GM18907 (cell line): ENCODE data around the gene SCARF2.
"Not testable (repeated sequence)": the region's sequence is repeated elsewhere in the genome, so short reads cannot be mapped to it uniquely, and the experiment has no call there.

Experiments used
- ATAC-seq: cut with Tn5 transposase; IDR thresholded peaks from one replicate; pipeline ENCODE4 v1.9.1; 2021; ENCODE audit warnings: mild to moderate bottlenecking, moderate library complexity; ENCODE audit not compliant: unreplicated experiment

SCARF2 gene

DNA sequence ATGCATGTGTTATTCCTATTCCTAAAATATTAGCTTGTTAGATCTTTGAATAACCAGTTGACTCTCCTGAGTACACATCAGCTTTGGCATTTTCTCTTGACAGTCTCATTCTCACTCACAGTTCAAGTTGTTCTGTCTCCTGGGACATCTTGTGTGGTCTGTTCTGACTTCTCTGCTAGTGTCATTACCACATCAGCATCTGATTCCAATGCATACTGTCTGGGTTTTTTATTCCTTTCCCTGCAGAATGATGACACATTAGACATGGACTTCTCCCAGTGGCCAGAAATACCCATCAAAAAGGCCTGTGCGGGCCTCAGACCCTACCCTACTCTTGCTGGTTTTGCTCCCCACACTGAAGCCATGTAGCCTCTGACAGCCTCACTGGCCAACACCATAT lies 41.0 kb downstream of the SCARF2 start:
- no peak for ATAC-seq

DNA sequence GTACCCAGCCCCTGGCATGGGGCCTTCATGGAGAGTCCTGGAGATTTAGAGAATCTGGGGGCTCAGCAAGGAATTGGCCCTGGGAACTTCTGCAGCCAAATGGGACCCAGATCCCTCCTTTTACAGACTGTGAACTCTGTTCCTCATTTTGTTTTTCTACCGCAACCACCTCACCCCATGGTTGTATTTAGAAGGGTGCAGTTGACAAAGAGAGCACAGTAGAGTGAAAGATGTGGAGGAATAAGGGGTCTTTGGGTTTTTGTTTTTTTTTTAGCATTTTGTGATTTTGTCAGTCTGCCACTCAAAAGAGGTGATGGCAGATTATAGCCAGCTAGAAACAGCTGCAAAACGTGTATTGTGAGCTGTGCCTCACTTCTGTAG lies 41.7 kb downstream of the SCARF2 start:
- no peak for ATAC-seq

DNA sequence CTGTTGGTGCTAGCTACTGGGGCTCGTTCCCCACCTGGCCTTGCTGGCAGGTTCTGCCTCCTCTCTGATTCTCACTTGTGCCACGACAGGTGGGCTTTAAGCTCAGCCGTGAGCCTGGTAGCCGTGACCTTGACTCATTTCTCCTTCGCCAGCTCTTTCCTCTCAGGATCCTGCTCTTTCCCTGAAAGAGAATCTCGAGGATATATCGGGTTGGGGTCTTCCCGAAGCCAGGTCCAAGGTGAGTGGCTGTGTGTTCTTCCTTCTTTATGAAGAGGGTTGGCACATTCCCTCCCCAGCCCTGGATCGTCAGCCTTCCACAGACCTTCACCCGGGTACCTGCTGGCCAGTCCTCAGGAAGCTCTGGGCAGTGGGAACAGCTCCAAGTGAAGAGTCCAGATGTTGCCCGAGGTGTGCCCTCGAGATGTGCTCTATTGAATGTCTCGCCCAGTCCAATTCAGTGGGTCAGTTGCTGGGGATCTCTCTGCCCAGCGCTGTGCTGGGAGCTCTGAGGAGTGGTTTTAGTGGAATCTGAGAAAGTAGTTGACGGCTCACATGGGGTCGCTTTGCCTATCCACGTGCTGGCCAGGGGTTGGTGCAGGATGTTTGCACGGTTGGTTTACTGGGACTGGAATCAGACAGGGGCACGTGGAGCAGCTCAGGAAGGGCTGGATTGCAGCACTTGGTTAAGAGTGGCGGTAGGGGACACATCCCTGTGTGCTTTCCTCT lies 42.3 kb downstream of the SCARF2 start:
- ATAC-seq, result no peak

DNA sequence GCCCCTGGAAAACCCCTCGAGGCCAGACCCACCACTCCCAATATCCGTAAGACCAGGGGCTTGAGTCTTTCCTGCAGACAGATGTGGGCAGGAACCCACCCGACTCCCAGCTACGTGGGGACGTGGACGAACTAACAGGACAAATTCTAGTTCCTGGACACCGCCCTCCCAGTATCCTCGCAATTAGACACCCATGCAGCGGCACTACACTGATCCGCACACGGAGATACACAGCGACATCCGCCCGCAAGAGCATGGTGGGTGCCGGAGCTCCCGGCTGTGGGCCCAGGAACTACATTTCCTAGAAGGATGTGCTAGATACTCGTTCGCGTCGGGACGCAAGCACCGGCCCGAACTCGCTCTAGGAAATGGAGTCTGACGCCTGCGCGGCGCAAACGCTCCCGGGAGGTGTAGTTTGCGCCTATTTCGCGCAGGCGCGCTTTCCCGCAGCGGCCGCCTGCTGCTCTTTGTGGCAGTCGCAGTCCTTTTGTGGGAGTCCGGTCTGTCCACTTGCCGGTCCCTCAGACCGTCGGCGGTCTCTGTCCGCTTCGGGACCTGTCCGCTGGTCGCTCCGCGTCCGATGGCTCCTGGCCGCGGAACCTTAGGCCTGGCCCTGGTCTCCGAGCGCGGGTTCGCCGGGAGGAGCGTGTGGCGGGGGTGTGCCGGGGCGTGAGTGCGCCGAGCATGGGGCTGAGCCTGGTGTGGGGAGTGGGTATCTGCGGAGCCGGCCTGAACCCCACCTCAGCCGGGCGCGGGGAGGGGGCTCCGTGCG lies 43.7 kb downstream of the SCARF2 start, which contains the start of gene ZNF74:
TSS of gene ZNF74 (plus strand) at position 447 of the 772 bp plus-strand sequence. CDS start 478 bp downstream, outside the sequence.
- peak; percentile 80 for ATAC-seq

DNA sequence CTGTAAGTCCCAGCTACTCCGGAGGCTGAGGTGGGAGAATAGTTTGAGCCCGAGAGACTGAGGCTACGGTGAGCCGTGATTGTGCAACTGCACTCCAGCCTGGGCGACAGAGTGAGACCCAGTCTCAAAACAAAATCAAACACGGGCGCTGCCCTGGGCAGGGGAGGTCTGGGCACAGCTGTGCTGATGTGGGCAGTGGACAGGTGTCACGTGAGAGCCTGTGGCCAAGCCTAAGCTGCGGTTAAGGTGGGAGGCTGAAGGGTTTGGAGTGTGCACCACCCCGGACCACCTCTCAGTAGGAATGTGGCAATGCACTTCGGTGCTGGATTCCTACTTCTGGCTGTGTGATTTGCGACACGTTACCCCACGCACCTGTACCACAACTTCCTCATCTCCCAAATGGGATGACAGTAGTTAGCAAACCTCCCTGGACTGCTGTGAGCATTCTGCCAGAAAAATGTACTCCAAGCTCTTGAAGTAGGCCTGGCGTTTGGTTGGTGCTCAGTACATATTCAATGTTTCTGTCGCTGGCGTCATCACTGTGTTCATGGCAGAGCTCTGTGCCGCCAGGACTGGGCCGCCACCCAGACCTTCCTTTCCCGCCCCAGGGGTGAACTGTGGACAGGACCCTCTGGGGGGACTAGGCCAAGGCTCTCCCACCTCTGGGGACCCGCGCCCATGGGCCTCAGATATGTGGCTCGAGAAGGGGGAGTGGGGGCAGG lies 44.5 kb downstream of the SCARF2 start:
- ATAC-seq, result no peak

DNA sequence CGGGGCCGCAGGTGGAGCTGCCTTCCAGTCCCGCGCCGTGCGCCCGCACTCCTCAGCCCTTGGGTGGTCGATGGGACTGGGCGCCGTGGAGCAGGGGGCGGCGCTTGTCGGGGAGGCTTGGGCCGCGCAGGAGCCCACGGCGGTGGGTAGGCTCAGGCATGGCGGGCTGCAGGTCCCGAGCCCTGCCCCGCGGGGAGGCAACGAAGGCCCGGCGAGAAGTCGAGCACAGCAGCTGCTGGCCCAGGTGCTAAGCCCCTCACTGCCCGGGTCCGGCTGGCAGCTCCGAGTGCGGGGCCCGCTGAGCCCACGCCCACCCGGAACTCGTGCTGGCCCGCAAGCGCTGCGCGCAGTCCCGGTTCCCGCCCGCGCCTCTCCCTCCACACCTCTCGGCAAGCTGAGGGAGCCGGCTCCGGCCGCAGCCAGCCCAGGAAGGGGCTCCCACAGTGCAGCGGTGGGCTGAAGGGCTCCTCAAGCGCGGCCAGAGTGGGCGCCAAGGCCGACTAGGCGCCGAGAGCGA lies 45.2 kb downstream of the SCARF2 start:
- ATAC-seq, result not testable (repeated sequence)

DNA sequence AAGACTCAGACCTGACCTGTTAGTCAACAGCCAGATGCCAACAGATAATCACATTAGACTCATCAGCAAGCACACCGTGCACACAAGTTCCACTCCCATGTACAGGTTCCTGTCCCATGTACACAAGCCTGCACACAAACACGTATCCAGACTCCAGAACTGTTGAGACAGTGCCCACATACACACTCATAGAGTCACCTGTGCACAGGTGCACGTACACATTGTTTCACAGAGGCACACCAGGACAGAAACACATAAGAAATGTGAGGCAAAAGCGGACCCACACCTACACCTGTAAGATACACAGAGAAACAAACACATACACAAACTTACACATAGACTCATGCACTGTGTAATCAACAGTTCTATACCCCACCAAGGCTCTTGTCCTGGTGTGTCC lies 46.4 kb downstream of the SCARF2 start:
- ATAC-seq, result no peak

DNA sequence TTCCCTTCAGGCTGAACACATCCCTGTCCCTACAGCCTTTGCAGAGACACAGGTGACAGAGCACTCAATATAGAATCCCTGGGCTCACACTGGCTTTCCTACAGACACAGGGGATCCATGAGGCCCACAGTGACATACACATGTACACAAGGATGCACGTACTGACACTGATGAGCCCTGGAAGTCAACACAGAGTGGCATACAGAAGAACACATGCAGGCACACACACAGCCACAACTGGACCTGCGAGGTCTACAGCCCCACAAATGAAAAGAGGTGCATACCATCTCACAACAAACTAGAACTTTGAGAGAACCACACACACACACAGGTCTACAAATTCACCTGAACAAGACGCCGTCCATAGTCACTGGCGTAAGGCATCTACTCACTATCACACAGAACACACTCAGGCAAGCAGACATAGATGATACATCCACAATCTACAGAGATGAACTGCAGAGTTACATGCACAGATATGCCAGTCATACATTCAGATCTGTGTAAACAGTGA lies 47.2 kb downstream of the SCARF2 start:
- no peak for ATAC-seq

DNA sequence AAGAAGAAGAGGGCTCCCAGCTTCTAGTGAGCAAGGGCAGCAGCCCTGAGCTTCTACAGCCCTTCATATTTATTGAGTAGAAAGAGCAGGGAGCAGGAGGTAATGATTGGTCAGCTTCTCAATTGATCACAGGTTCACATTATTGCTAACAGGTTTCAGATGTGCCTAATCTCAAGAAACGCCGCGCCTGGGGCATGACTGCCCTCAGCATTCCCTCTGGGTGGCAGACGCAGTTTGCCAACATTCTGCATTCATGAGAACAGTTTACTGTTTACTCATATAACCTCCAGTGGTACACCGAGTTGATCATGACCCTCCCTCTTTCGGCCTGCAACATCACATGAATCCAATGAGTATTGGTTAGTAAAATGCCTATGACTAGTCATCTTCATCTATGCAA lies 48.3 kb downstream of the SCARF2 start:
- no peak for ATAC-seq

DNA sequence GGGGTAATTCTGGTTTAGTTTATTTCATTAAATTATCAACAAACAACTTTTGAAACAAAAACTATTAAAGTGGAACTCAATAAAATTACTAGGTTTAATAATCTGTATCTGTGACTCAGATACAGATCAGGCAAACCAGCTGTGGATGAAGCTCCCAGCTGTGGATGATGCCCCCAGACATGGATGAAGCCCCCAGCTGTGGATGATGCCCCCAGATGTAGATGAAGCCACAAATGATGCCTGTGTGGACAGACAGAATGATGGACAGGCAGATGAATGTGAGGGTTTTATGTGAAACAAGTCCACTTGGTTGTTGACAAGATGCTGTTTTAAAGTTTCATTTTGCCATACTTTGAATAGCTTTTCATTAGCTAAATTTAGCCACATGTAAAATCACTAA lies 49.4 kb downstream of the SCARF2 start:
- ATAC-seq, result no peak

DNA sequence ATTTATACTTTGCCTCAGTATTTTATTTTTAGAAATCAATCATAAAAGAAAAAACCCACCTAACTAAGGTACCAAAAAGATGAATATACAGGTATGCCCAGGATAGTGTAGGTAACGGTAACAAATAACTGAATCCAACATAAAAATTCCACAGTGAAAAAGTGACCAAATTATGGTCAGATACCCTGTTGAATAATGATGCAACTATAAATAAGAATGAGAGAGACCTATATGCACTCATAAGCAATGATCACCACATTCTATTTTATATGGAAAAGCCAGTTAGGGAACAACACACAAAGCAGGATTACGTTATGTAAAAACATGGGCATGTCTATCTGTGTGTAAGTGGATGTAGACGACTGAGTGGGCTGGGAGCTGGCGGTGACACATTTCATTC lies 50.7 kb downstream of the SCARF2 start:
- ATAC-seq, result no peak

DNA sequence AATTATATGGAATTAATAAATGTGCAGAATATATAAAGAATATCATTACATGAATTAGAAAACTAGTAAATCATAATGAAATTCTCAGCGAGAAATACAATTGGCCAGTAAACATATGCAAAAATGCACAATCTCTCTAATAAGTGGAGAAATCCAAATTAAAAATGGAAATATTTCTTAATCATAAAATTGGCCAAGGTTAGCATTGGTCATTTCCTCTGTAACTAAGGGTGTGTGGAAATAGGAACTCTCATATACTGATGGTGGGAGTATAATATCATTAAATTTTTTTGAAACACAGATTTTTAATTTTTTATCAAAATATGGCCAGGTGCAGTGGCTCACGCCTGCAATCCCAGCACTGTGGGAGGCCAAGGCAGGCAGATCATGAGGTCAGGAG lies 51.3 kb downstream of the SCARF2 start:
- no peak for ATAC-seq

DNA sequence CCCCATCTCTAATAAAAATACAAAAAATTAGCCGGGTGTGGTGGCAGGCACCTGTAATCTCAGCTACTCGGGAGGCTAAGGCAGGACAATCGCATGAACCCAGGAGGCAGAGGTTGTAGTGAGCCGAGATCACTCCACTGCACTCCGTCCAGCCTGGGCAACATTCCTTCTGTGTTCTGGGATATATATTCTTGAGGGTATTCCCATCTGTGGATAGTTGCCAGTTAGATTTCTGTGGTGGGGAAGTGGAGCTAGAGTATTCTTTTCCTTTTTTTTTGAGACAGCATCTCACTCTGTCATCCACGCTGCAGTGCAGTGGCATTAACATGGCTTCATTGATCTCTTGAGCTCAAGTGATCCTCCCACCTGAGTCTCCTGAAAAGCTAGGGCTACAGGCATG lies 52.8 kb downstream of the SCARF2 start:
- ATAC-seq, result no peak

DNA sequence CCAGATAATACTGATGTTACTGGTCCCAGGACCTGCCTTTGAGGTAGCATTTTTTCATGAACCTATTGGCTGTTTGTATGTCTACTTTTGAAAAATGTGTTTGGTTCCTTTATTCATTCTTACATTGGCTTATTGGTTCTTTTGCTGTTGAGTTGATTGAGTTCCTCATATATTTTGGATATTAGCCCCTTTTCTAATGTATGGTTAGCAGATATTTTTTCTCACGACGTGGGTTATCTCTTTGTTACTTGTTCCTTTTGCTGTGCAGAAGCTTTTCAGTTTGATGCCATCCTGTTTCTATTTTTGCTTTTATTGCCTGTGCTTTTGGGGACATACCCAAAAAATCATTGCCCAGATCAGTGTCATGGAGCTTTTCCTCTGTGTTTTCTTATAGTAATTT lies 53.5 kb downstream of the SCARF2 start:
- ATAC-seq, result no peak

DNA sequence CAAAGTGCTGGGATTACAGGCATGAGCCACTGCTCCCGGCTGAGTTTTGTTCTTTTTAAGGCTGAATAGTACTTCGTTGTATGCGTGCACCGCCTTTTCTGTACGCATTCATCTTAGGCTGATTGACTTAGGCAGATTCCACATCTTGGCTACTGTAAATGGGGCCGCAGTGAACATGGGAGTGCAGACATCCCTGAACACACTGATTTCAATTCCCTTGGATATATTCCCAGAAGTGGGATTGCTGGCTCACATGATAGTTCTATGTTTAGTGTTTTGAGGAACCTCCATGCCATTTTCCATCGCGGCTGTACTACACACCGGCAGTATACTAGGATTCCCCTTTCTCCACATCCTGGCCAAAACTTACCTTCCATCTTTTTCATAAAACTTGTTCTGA lies 54.1 kb downstream of the SCARF2 start:
- no peak for ATAC-seq

DNA sequence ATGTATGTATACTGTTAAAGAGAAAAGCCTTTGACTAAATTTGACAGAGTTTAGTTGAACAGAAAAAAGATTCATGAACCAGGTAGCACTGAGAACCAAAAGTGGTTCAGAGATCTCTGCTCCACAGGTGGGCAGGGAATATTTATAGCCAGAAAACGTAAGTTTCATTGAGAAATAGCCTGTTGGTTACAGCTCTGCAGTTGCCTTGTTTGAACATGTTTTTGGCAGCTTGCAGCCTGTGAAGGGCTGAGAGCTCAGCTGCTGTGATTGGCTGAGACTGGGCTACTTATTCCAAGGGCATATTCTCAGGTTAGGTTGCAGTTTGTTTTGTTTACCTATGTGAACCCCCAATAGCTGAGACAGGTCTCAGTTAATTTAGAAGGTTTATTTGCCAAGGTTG lies 57.1 kb downstream of the SCARF2 start:
- ATAC-seq, result no peak

DNA sequence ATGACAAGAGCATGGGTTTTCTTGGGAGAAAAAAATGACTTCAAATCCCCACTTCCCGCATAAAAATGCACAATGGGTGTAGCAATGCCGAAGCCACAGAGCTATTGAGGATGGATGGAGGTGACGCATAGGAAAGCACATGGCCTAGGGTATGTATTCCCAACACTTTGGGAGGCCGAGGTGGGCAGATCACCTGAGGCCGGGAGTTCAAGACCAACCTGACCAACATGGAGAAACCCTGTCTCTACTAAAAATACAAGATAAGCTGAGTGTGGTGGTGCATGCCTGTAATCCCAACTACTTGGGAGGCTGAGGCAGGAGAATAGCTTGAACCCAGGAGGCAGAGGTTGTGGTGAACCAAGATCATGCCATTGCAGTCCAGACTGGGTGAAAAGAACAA lies 58.9 kb downstream of the SCARF2 start:
- ATAC-seq, result not testable (repeated sequence)

DNA sequence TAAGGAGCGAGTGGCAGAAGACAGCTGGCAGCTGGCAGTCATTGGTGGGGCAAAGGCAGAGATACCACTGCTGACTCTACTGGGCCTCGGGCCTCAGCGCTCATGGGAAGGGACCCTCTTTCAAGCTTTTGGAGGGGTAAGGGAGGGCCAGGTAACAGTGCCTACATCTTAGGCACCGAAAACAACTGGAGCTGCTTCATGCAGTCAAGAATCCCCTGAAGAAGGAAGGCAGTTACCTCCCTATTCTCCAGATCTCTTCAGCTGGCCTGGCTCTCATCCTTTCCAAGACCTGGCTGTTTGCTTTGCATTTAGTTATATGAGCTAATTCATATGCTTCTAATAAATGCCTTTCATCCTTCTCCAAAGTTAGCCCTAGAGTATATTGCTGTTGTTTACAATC lies 59.5 kb downstream of the SCARF2 start:
- no peak for ATAC-seq

DNA sequence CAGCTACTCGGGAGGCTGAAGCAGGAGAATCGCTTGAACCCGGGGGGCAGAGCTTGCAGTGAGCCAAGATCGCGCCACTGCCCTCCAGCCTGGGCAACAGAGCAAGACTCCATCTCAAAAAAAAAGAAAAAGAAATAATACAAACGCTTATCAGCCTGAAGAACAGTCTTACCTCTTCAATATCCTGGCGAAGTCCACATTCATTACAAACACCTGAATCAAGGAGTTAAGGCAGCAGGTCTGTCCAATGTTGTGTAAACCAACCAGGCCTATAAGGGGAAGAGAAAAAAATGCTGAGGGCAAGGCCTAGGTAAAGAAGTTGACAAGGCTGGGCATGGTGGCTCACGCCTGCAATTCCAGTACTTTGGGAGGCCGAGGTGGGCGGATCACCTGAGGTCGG lies 60.6 kb downstream of the SCARF2 start:
- not testable (repeated sequence) for ATAC-seq

DNA sequence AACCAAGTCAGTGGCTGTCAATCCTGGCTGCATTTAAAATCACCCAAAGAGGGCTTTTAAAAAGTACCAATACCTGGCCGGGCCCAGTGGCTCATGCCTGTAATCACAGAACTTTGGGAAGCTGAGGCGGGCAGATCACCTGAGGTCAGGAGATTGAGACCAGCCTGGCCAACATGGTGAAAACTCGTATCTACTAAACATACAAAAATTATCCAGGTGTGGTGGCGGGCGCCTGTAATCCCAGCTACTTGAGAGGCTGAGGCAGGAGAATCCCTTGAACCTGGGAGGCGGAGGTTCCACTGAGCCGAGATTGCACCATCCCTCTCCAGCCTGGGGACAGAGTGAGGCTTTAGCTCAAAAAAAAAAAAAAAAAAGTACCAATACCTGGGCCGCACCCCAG lies 61.3 kb downstream of the SCARF2 start:
- ATAC-seq, result not testable (repeated sequence)
